HepG2 (cell line): ENCODE measurements around the gene HIPK3. TPM values are rescaled to one million over a fixed set of nuclear protein-coding genes. Genes with fewer than 3 reads are reported as not detected.

Experiments used
- ATF2 ChIP-seq: sonication (generic); formaldehyde crosslinking; IDR thresholded peaks from 2 replicates; pipeline ENCODE4 v1.4.0; 2020; ENCODE audit warnings: missing genetic modification reagents
- FOXM1 ChIP-seq: sonication (generic); formaldehyde crosslinking; IDR thresholded peaks from 2 replicates; pipeline ENCODE4 v1.5.0; 2020; ENCODE audit warnings: missing genetic modification reagents
- HBP1 ChIP-seq: IDR thresholded peaks from 2 replicates; pipeline ENCODE4 v1.6.1; 2016; ENCODE audit warnings: low read depth, control low read depth
- HIC2 ChIP-seq: sonication (generic); formaldehyde crosslinking; IDR thresholded peaks from 2 replicates; pipeline ENCODE4 v1.9.0; 2022; ENCODE audit warnings: low read depth, missing genetic modification reagents
- HNRNPK ChIP-seq: fragments of 200-400 bp; formaldehyde crosslinking; IDR thresholded peaks from 2 replicates; pipeline ENCODE4 v1.6.1; 2018; ENCODE audit warnings: low read length, low read depth, moderate library complexity, mild to moderate bottlenecking; ENCODE audit not compliant: poor library complexity, severe bottlenecking
- KLF12 ChIP-seq: sonication (generic); formaldehyde crosslinking; IDR thresholded peaks from 2 replicates; pipeline ENCODE4 v1.4.0; 2020; ENCODE audit warnings: missing genetic modification reagents, borderline replicate concordance
- LRRFIP1 ChIP-seq: sonication (generic); formaldehyde crosslinking; conservative IDR thresholded peaks from 2 replicates; pipeline ENCODE4 v1.4.0; 2020; ENCODE audit warnings: missing genetic modification reagents
- NR2F6 ChIP-seq, 2 experiments: IDR thresholded peaks; 2 replicates each; pipeline ENCODE4 v1.6.1; 2016; ENCODE audit warnings: antibody characterized with exemption in 1 of 2, mild to moderate bottlenecking in 1 of 2
- PATZ1 ChIP-seq: sonication (generic); formaldehyde crosslinking; IDR thresholded peaks from 2 replicates; pipeline ENCODE4 v1.4.0; 2020; ENCODE audit warnings: missing genetic modification reagents
- PAX8 ChIP-seq: sonication (generic); formaldehyde crosslinking; IDR thresholded peaks from 2 replicates; pipeline ENCODE4 v1.8.0; 2022; ENCODE audit warnings: mild to moderate bottlenecking, missing genetic modification reagents, borderline replicate concordance
- POLR2AphosphoS5 ChIP-seq: IDR thresholded peaks from 2 replicates; pipeline ENCODE4 v1.6.1; 2012; ENCODE audit warnings: low read depth, low read length
- RAD51 ChIP-seq: fragments of 450-650 bp; IDR thresholded peaks from 2 replicates; pipeline ENCODE4 v1.6.1; 2016; ENCODE audit warnings: borderline replicate concordance
- THAP7 ChIP-seq: sonication (generic); formaldehyde crosslinking; IDR thresholded peaks from 2 replicates; pipeline ENCODE4 v1.8.1; 2023; ENCODE audit warnings: mild to moderate bottlenecking, missing genetic modification reagents
- ZMYM2 ChIP-seq: sonication (generic); formaldehyde crosslinking; IDR thresholded peaks from 2 replicates; pipeline ENCODE4 v1.8.0; 2022; ENCODE audit warnings: mild to moderate bottlenecking, missing genetic modification reagents
- ZNF343 ChIP-seq: sonication (generic); formaldehyde crosslinking; IDR thresholded peaks from 2 replicates; pipeline ENCODE4 v1.4.0; 2020; ENCODE audit warnings: mild to moderate bottlenecking, missing genetic modification reagents
- ZNF577 ChIP-seq: sonication (generic); formaldehyde crosslinking; IDR thresholded peaks from 2 replicates; pipeline ENCODE4 v1.4.0; 2020; ENCODE audit warnings: mild to moderate bottlenecking, low read depth, missing genetic modification reagents, borderline replicate concordance
- ZNF644 ChIP-seq: IDR thresholded peaks from 2 replicates; pipeline ENCODE4 v1.6.1; 2016; ENCODE audit warnings: low read depth
- ZNF766 ChIP-seq: sonication (generic); formaldehyde crosslinking; IDR thresholded peaks from 2 replicates; pipeline ENCODE4 v1.5.0; 2020; ENCODE audit warnings: missing genetic modification reagents, borderline replicate concordance
- ZNF776 ChIP-seq: sonication (generic); formaldehyde crosslinking; IDR thresholded peaks from 2 replicates; pipeline ENCODE4 v1.4.0; 2020; ENCODE audit warnings: mild to moderate bottlenecking, missing genetic modification reagents
- polyA plus RNA-seq, 8 experiments: library from polyadenylated mRNA; depleted of rRNA in 3 of 8; stranded (reverse) in 7 of 8; unstranded in 1 of 8; fragments of >200 nt; fragmentation: Illumina TruSeq in 4 of 8; extraction: Trizol in 4 of 8; gene quantifications; 2 replicates each; pipeline versions ENCODE4 v1.2.1 to v1.2.3, GENCODE V29; 2011 to 2016; ENCODE audit warnings: low read depth in 4 of 8, missing spikeins in 1 of 8, mixed read lengths in 1 of 8; ENCODE audit not compliant: insufficient read depth in 1 of 8
- total RNA-seq, 5 experiments: library from RNA; depleted of rRNA; stranded (reverse); fragments of >200 nt; fragmentation: Illumina TruSeq; extraction: Trizol; gene quantifications; 2 replicates each; pipeline ENCODE4 v1.2.3, GENCODE V29; 2016; ENCODE audit warnings: low read depth in 1 of 5

Gene HIPK3
- total and polyA plus RNA-seq, 2 of the 13 experiments (the other 11 are each of a cell fraction or from before 2014, with no cell fraction given): 20.5 to 44.3 TPM

GRCh38 chr11:33257897-33258630 is 883 bp downstream of the HIPK3 start (continued):
- TF ChIP-seq ZNF577 (no peak), THAP7 (CRISPR knock-in tag) (no peak), FOXM1 (CRISPR knock-in tag) (no peak), HIC2 (CRISPR knock-in tag) (no peak; the same call in 1 of the 2 replicates), PATZ1 (CRISPR knock-in tag) (peak; percentile 75), ZMYM2 (CRISPR knock-in tag) (no peak), RAD51 (no peak), ZNF343 (no peak), ZNF766 (no peak; the same call in 1 of the 2 replicates), ATF2 (no peak), PAX8 (CRISPR knock-in tag) (no peak), HBP1 (CRISPR knock-in tag) (peak; percentile 72; the same call in 1 of the 2 replicates), ZNF776 (CRISPR knock-in tag) (peak; percentile 41; the same call in 1 of the 2 replicates), ZNF644 (CRISPR knock-in tag) (no peak), NR2F6 (IDR thresholded peaks at IDR 0.05) (no peak), NR2F6 (CRISPR knock-in tag; IDR thresholded peaks at IDR 0.05) (no peak), POLR2AphosphoS5 (peak; percentile 52; the same call in 1 of the 2 replicates), LRRFIP1 (CRISPR knock-in tag) (no peak), HNRNPK (no peak), KLF12 (CRISPR knock-in tag) (no peak)
